HEK293 (cell line): Measurements from ENCODE around the gene LNP1.

Experiments used
- CTCF ChIA-PET: fragments of 350-600 bp; formaldehyde crosslinking; extraction: SDS; loops from one replicate; lab custom pipeline; 2021; ENCODE audit warnings: antibody characterized with exemption; lab: Yijun Ruan, JAX
- POLR2A ChIA-PET: fragments of 300-600 bp; formaldehyde crosslinking; extraction: SDS; loops from one replicate; lab custom pipeline; 2020; ENCODE audit warnings: antibody characterized with exemption, inconsistent platforms; lab: Yijun Ruan, JAX
- H3K27ac ChIP-seq: fragments of 200-500 bp; sonication (Bioruptor generic); 2 replicates; pipeline ENCODE4 v1.5.1; 2014; ENCODE audit warnings: low read depth, low read length, control low read depth, inconsistent platforms; ENCODE audit errors: extremely low read depth
- H3K36me3 ChIP-seq, 2 experiments: fragments of 200-500 bp in 1 of 2; sonication (Bioruptor generic) in 1 of 2; 1 replicate in 1 of 2; 2 replicates in 1 of 2; pipeline ENCODE4 v1.5.1; 2014 to 2017; ENCODE audit warnings: inconsistent platforms in 2 of 2, low read length in 2 of 2; ENCODE audit not compliant: control insufficient read depth in 2 of 2, insufficient read depth in 1 of 2
- H3K4me1 ChIP-seq: fragments of 200-500 bp; sonication (Bioruptor generic); 2 replicates; pipeline ENCODE4 v1.5.1; 2014; ENCODE audit warnings: mild to moderate bottlenecking, low read length, inconsistent platforms; ENCODE audit not compliant: control insufficient read depth, insufficient read depth
- H3K4me3 ChIP-seq: 2 replicates; pipeline ENCODE4 v1.5.1; 2011; ENCODE audit warnings: low read depth, mild to moderate bottlenecking, control low read depth, low read length, moderate library complexity
- H3K9me3 ChIP-seq: fragments of 200-500 bp; sonication (Bioruptor generic); 2 replicates; pipeline ENCODE4 v1.5.1; 2014; ENCODE audit warnings: low read depth, low read length, inconsistent platforms; ENCODE audit not compliant: control insufficient read depth, insufficient read depth
- ATF2 ChIP-seq: fragments of 450-650 bp; formaldehyde crosslinking; IDR thresholded peaks from 2 replicates; pipeline ENCODE4 v1.5.1; 2016; ENCODE audit warnings: missing biosample characterization, missing genetic modification characterization, low read depth
- HOXC10 ChIP-seq: sonication (generic); formaldehyde crosslinking; IDR thresholded peaks from 2 replicates; pipeline ENCODE4 v1.8.1; 2023; ENCODE audit warnings: mild to moderate bottlenecking, missing genetic modification reagents
- PRDM1 ChIP-seq: fragments of 450-650 bp; formaldehyde crosslinking; IDR thresholded peaks from 2 replicates; pipeline ENCODE4; 2016; ENCODE audit warnings: missing biosample characterization, missing genetic modification characterization
- SCRT1 ChIP-seq: fragments of 450-650 bp; formaldehyde crosslinking; IDR thresholded peaks from 2 replicates; pipeline ENCODE4 v1.5.1; 2016; ENCODE audit warnings: missing biosample characterization, missing genetic modification characterization, borderline replicate concordance
- SETDB1 ChIP-seq: IDR thresholded peaks from one replicate; pipeline ENCODE4 v1.6.1; 2017; ENCODE audit warnings: mild to moderate bottlenecking, low read length, moderate library complexity, mixed read lengths; ENCODE audit not compliant: insufficient read length
- SP2 ChIP-seq: fragments of 450-650 bp; formaldehyde crosslinking; IDR thresholded peaks from 2 replicates; pipeline ENCODE4 v1.5.1; 2016; ENCODE audit warnings: missing biosample characterization, missing genetic modification characterization
- TSHZ1 ChIP-seq: fragments of 450-650 bp; formaldehyde crosslinking; IDR thresholded peaks from 2 replicates; pipeline ENCODE4 v1.5.1; 2016; ENCODE audit warnings: missing biosample characterization, missing genetic modification characterization, borderline replicate concordance
- WT1 ChIP-seq: fragments of 450-650 bp; formaldehyde crosslinking; IDR thresholded peaks from 2 replicates; pipeline ENCODE4 v1.5.1; 2016; ENCODE audit warnings: missing biosample characterization, missing genetic modification characterization
- ZBTB20 ChIP-seq: fragments of 450-650 bp; formaldehyde crosslinking; IDR thresholded peaks from 2 replicates; pipeline ENCODE4 v1.5.1; 2016; ENCODE audit warnings: missing biosample characterization, missing genetic modification characterization
- ZBTB48 ChIP-seq: fragments of 450-650 bp; formaldehyde crosslinking; IDR thresholded peaks from 2 replicates; pipeline ENCODE4 v1.5.1; 2016; ENCODE audit warnings: missing biosample characterization, missing genetic modification characterization
- ZBTB8A ChIP-seq: fragments of 450-650 bp; formaldehyde crosslinking; IDR thresholded peaks from 2 replicates; pipeline ENCODE4 v1.5.1; 2016; ENCODE audit warnings: missing biosample characterization, missing genetic modification characterization
- ZEB2 ChIP-seq: fragments of 450-650 bp; formaldehyde crosslinking; IDR thresholded peaks from 2 replicates; pipeline ENCODE4 v1.5.1; 2016; ENCODE audit warnings: missing biosample characterization, missing genetic modification characterization
- ZFHX2 ChIP-seq: fragments of 450-650 bp; formaldehyde crosslinking; conservative IDR thresholded peaks from 2 replicates; pipeline ENCODE4 v1.5.1; 2016; ENCODE audit warnings: missing biosample characterization, missing genetic modification characterization
- ZFP37 ChIP-seq: fragments of 450-650 bp; formaldehyde crosslinking; IDR thresholded peaks from 2 replicates; pipeline ENCODE4 v1.5.1; 2016; ENCODE audit warnings: missing biosample characterization, missing genetic modification characterization
- ZIC2 ChIP-seq: fragments of 450-650 bp; formaldehyde crosslinking; IDR thresholded peaks from 2 replicates; pipeline ENCODE4 v1.5.1; 2016; ENCODE audit warnings: missing biosample characterization, missing genetic modification characterization
- ZNF112 ChIP-seq: fragments of 450-650 bp; formaldehyde crosslinking; IDR thresholded peaks from 2 replicates; pipeline ENCODE4 v1.5.0; 2017; ENCODE audit warnings: missing biosample characterization, missing genetic modification characterization
- ZNF140 ChIP-seq: fragments of 450-650 bp; formaldehyde crosslinking; IDR thresholded peaks from 2 replicates; pipeline ENCODE4 v1.5.1; 2016; ENCODE audit warnings: missing biosample characterization, missing genetic modification characterization
- ZNF169 ChIP-seq: fragments of 450-650 bp; formaldehyde crosslinking; IDR thresholded peaks from 2 replicates; pipeline ENCODE4 v1.5.1; 2016; ENCODE audit warnings: missing biosample characterization, missing genetic modification characterization
- ZNF174 ChIP-seq: fragments of 450-650 bp; formaldehyde crosslinking; IDR thresholded peaks from 2 replicates; pipeline ENCODE4 v1.5.0; 2017; ENCODE audit warnings: missing biosample characterization, mild to moderate bottlenecking, missing genetic modification characterization
- ZNF19 ChIP-seq: fragments of 450-650 bp; formaldehyde crosslinking; IDR thresholded peaks from 2 replicates; pipeline ENCODE4; 2016; ENCODE audit warnings: missing biosample characterization, missing genetic modification characterization, low read depth
- ZNF202 ChIP-seq: fragments of 450-650 bp; formaldehyde crosslinking; IDR thresholded peaks from 2 replicates; pipeline ENCODE4 v1.5.1; 2016; ENCODE audit warnings: missing biosample characterization, missing genetic modification characterization, borderline replicate concordance
- ZNF292 ChIP-seq: fragments of 450-650 bp; formaldehyde crosslinking; IDR thresholded peaks from 2 replicates; pipeline ENCODE4 v1.5.1; 2016; ENCODE audit warnings: low read depth, missing biosample characterization, missing genetic modification characterization, borderline replicate concordance
- ZNF423 ChIP-seq: fragments of 450-650 bp; formaldehyde crosslinking; IDR thresholded peaks from 2 replicates; pipeline ENCODE4 v1.5.1; 2016; ENCODE audit warnings: missing biosample characterization, missing genetic modification characterization
- ZNF433 ChIP-seq: fragments of 450-650 bp; formaldehyde crosslinking; IDR thresholded peaks from 2 replicates; pipeline ENCODE4 v1.5.1; 2016; ENCODE audit warnings: missing biosample characterization, missing genetic modification characterization, low read depth
- ZNF449 ChIP-seq: fragments of 450-650 bp; formaldehyde crosslinking; IDR thresholded peaks from 2 replicates; pipeline ENCODE4 v1.5.1; 2017; ENCODE audit warnings: missing biosample characterization, mild to moderate bottlenecking, missing genetic modification characterization, moderate library complexity
- ZNF548 ChIP-seq: fragments of 450-650 bp; formaldehyde crosslinking; IDR thresholded peaks from 2 replicates; pipeline ENCODE4 v1.5.1; 2016; ENCODE audit warnings: missing biosample characterization, missing genetic modification characterization
- ZNF629 ChIP-seq: fragments of 450-650 bp; formaldehyde crosslinking; IDR thresholded peaks from 2 replicates; pipeline ENCODE4 v1.5.1; 2017; ENCODE audit warnings: missing biosample characterization, missing genetic modification characterization
- ZNF747 ChIP-seq: fragments of 450-650 bp; formaldehyde crosslinking; IDR thresholded peaks from 2 replicates; pipeline ENCODE4 v1.5.1; 2016; ENCODE audit warnings: missing biosample characterization, missing genetic modification characterization
- ZNF768 ChIP-seq: fragments of 450-650 bp; formaldehyde crosslinking; IDR thresholded peaks from 2 replicates; pipeline ENCODE4 v1.5.1; 2018; ENCODE audit warnings: missing biosample characterization, mild to moderate bottlenecking, missing genetic modification characterization
- ZSCAN18 ChIP-seq: fragments of 450-650 bp; formaldehyde crosslinking; IDR thresholded peaks from 2 replicates; pipeline ENCODE4 v1.5.1; 2016; ENCODE audit warnings: missing biosample characterization, missing genetic modification characterization
- ZSCAN30 ChIP-seq: fragments of 450-650 bp; IDR thresholded peaks from 2 replicates; pipeline ENCODE4 v1.5.1; 2018; ENCODE audit warnings: missing biosample characterization, mild to moderate bottlenecking, missing genetic modification characterization, moderate library complexity

LNP1 gene

GRCh38 chr3:100437721-100438622 lies 36.6 kb downstream of the LNP1 start:
- ChIA-PET CTCF (interaction anchor here (1.1 kb wide), 1 partner anchor 25 kb away, joined by 11 read pairs; no protein-coding TSS in a partner anchor), POLR2A (no interaction called here)
- TF ChIP-seq ZFP37, result no peak
- TF ChIP-seq ZNF169, result no peak
- TF ChIP-seq ZNF768 (tag by site-specific recombination), result no peak
- TF ChIP-seq ZNF449 (tag by site-specific recombination), result no peak
- TF ChIP-seq ZNF292, result no peak
- no peak for TF ChIP-seq SETDB1
- no peak for TF ChIP-seq ZNF423 (tag by site-specific recombination)
- no peak for TF ChIP-seq ZNF19
- no peak for TF ChIP-seq WT1 (tag by site-specific recombination)
- no peak for TF ChIP-seq PRDM1 (tag by site-specific recombination)
- no peak for TF ChIP-seq ZFHX2 (tag by site-specific recombination)
- no peak for TF ChIP-seq ZEB2 (tag by site-specific recombination)
- no peak for TF ChIP-seq ZNF433 (tag by site-specific recombination)
- no peak for TF ChIP-seq ZSCAN18 (tag by site-specific recombination)
- no peak for TF ChIP-seq SP2 (tag by site-specific recombination)
- TF ChIP-seq ZIC2 (tag by site-specific recombination), result no peak
- TF ChIP-seq HOXC10 (CRISPR knock-in tag), result no peak
- no peak for TF ChIP-seq ZNF112
- no peak for TF ChIP-seq ZNF202

GRCh38 chr3:100438623-100438974 lies 37.3 kb downstream of the LNP1 start:
- H3K4me1 ChIP-seq, result no peaks in the 10 kb centered on the region
- H3K9me3 ChIP-seq, result no peaks in the 10 kb centered on the region
- POLR2A ChIA-PET, result no interaction called here
- H3K4me3 ChIP-seq, result no peak overlapping the region
- H3K36me3 ChIP-seq, result no peaks in the 10 kb centered on the region
- H3K27ac ChIP-seq, result no peak overlapping the region
- CTCF ChIA-PET, result no interaction called here
- TF ChIP-seq ZNF548 (tag by site-specific recombination), result no peak
- TF ChIP-seq ZNF747 (tag by site-specific recombination), result no peak
- TF ChIP-seq ZNF174, result no peak
- TF ChIP-seq ATF2 (tag by site-specific recombination), result no peak
- no peak for TF ChIP-seq ZBTB20 (tag by site-specific recombination)
- TF ChIP-seq SCRT1, result no peak
- no peak for TF ChIP-seq ZBTB48
- TF ChIP-seq ZNF140 (tag by site-specific recombination), result no peak
- TF ChIP-seq ZBTB8A (tag by site-specific recombination), result no peak
- no peak for TF ChIP-seq ZSCAN30 (tag by site-specific recombination)
- TF ChIP-seq ZNF629 (tag by site-specific recombination), result no peak
- TF ChIP-seq TSHZ1 (tag by site-specific recombination), result no peak

More at GRCh38 chr3:100437721-100438622, 36.6 kb downstream of the LNP1 start:
- no peaks in the 10 kb centered on the region for H3K9me3 ChIP-seq
- no peak overlapping the region for H3K4me3 ChIP-seq
- H3K4me1 ChIP-seq, result no peaks in the 10 kb centered on the region
- H3K36me3 ChIP-seq, result no peaks in the 10 kb centered on the region
- H3K27ac ChIP-seq, result no peak overlapping the region
